MG63 (cell line): ENCODE results near the gene ASS1. TPM values are rescaled to one million over a fixed set of nuclear protein-coding genes. Genes with fewer than 3 reads are reported as not detected.

Experiments
- DNase-seq: peaks from one replicate; pipeline ENCODE4 v3.0.0-alpha.2; 2020
- H3K27me3 ChIP-seq: fragments of 250-450 bp; sonication (Bioruptor Pico); 2 replicates; pipeline ENCODE4 v1.5.1; 2020; ENCODE audit warnings: mild to moderate bottlenecking, moderate library complexity
- H3K36me3 ChIP-seq: fragments of 250-450 bp; sonication (Bioruptor Pico); 2 replicates; pipeline ENCODE4 v1.5.1; 2020; ENCODE audit warnings: mild to moderate bottlenecking, moderate library complexity
- H3K4me3 ChIP-seq: fragments of 250-450 bp; sonication (Bioruptor Pico); 2 replicates; pipeline ENCODE4 v1.5.1; 2020; ENCODE audit warnings: mild to moderate bottlenecking, moderate library complexity
- H3K9me3 ChIP-seq: fragments of 250-450 bp; sonication (Bioruptor Pico); 2 replicates; pipeline ENCODE4 v1.5.1; 2020; ENCODE audit warnings: mild to moderate bottlenecking, moderate library complexity
- total RNA-seq: library from RNA; depleted of rRNA; stranded (reverse); fragments of >200 nt; shearing (Covaris generic); gene quantifications from 2 replicates; pipeline ENCODE4 v1.2.3, GENCODE V29; 2014; ENCODE audit warnings: low replicate concordance

The ASS1 gene
- total RNA-seq, 1 experiment from 2014 or later = 752 TPM

- Histone ChIP-seq H3K4me3 (no peak overlapping the region), H3K9me3 (no peaks in the 10 kb centered on the region), H3K27me3 (no peaks in the 10 kb centered on the region), H3K36me3 (peaks cover 93% of the 10 kb centered on the region)
- DNase-seq = no peak
These were observed 14.4 kb downstream of the ASS1 start for GRCh38 chr9:130459151-130459550.

- no peak overlapping the region for H3K4me3 ChIP-seq
- H3K36me3 ChIP-seq = peaks cover 90% of the 10 kb centered on the region
- DNase-seq = peak; percentile 67
- H3K9me3 ChIP-seq = no peaks in the 10 kb centered on the region
- H3K27me3 ChIP-seq = no peaks in the 10 kb centered on the region
These were observed 15.3 kb downstream of the ASS1 start for GRCh38 chr9:130459941-130460669.

GRCh38 chr9:130461218-130461630, 16.5 kb downstream of the ASS1 start:
- Histone ChIP-seq H3K36me3 (peaks cover 90% of the 10 kb centered on the region), H3K4me3 (no peak overlapping the region), H3K9me3 (no peaks in the 10 kb centered on the region), H3K27me3 (no peaks in the 10 kb centered on the region)
- no peak for DNase-seq

- Histone ChIP-seq H3K4me3 (no peak overlapping the region), H3K9me3 (no peaks in the 10 kb centered on the region), H3K27me3 (no peaks in the 10 kb centered on the region), H3K36me3 (peaks cover 90% of the 10 kb centered on the region)
- no peak for DNase-seq
These were observed 17.0 kb downstream of the ASS1 start for GRCh38 chr9:130461731-130462130.

- no peaks in the 10 kb centered on the region for H3K27me3 ChIP-seq
- no peak overlapping the region for H3K4me3 ChIP-seq
- DNase-seq = no peak
- no peaks in the 10 kb centered on the region for H3K9me3 ChIP-seq
- H3K36me3 ChIP-seq = peaks cover 93% of the 10 kb centered on the region
These were observed 18.2 kb downstream of the ASS1 start for GRCh38 chr9:130462685-130463540.

- Histone ChIP-seq H3K27me3 (no peaks in the 10 kb centered on the region), H3K9me3 (no peaks in the 10 kb centered on the region), H3K4me3 (no peak overlapping the region), H3K36me3 (peaks cover 92% of the 10 kb centered on the region)
- no peak for DNase-seq
These were observed 19.3 kb downstream of the ASS1 start for GRCh38 chr9:130463763-130464745.

GRCh38 chr9:130465383-130466096, 20.8 kb downstream of the ASS1 start:
- Histone ChIP-seq H3K27me3 (no peaks in the 10 kb centered on the region), H3K9me3 (no peaks in the 10 kb centered on the region), H3K4me3 (no peak overlapping the region), H3K36me3 (peaks cover 91% of the 10 kb centered on the region)
- DNase-seq = no peak

GRCh38 chr9:130466537-130467217, 21.9 kb downstream of the ASS1 start:
- Histone ChIP-seq H3K9me3 (no peaks in the 10 kb centered on the region), H3K27me3 (no peaks in the 10 kb centered on the region), H3K36me3 (peaks cover 90% of the 10 kb centered on the region), H3K4me3 (no peak overlapping the region)
- no peak for DNase-seq

- Histone ChIP-seq H3K9me3 (no peaks in the 10 kb centered on the region), H3K36me3 (peaks cover 92% of the 10 kb centered on the region), H3K4me3 (no peak overlapping the region), H3K27me3 (no peaks in the 10 kb centered on the region)
- DNase-seq = no peak
These were observed 22.6 kb downstream of the ASS1 start for GRCh38 chr9:130467316-130467715.

- peaks cover 89% of the 10 kb centered on the region for H3K36me3 ChIP-seq
- no peak overlapping the region for H3K4me3 ChIP-seq
- no peaks in the 10 kb centered on the region for H3K27me3 ChIP-seq
- no peak for DNase-seq
- no peaks in the 10 kb centered on the region for H3K9me3 ChIP-seq
These were observed 23.8 kb downstream of the ASS1 start for GRCh38 chr9:130468566-130468965.

GRCh38 chr9:130470269-130470668, 25.5 kb downstream of the ASS1 start:
- no peaks in the 10 kb centered on the region for H3K9me3 ChIP-seq
- no peak for DNase-seq
- H3K36me3 ChIP-seq = peaks cover 87% of the 10 kb centered on the region
- H3K4me3 ChIP-seq = no peak overlapping the region
- no peaks in the 10 kb centered on the region for H3K27me3 ChIP-seq

- DNase-seq = no peak
These were observed 26.2 kb downstream of the ASS1 start for GRCh38 chr9:130470950-130471349.

GRCh38 chr9:130471411-130472183, 26.8 kb downstream of the ASS1 start:
- no peak for DNase-seq
- Histone ChIP-seq H3K4me3 (no peak overlapping the region), H3K36me3 (peaks cover 87% of the 10 kb centered on the region), H3K9me3 (no peaks in the 10 kb centered on the region), H3K27me3 (no peaks in the 10 kb centered on the region)

More at GRCh38 chr9:130470950-130471349, 26.2 kb downstream of the ASS1 start:
- Histone ChIP-seq H3K9me3 (no peaks in the 10 kb centered on the region), H3K4me3 (no peak overlapping the region), H3K27me3 (no peaks in the 10 kb centered on the region), H3K36me3 (peaks cover 87% of the 10 kb centered on the region)

- Histone ChIP-seq H3K9me3 (no peaks in the 10 kb centered on the region), H3K27me3 (no peaks in the 10 kb centered on the region), H3K4me3 (no peak overlapping the region), H3K36me3 (peaks cover 87% of the 10 kb centered on the region)
- no peak for DNase-seq
These were observed 27.5 kb downstream of the ASS1 start for GRCh38 chr9:130472184-130472705.

- H3K9me3 ChIP-seq = no peaks in the 10 kb centered on the region
- DNase-seq = no peak
- H3K27me3 ChIP-seq = no peaks in the 10 kb centered on the region
- peaks cover 87% of the 10 kb centered on the region for H3K36me3 ChIP-seq
- no peak overlapping the region for H3K4me3 ChIP-seq
These were observed 28.2 kb downstream of the ASS1 start for GRCh38 chr9:130473009-130473408.
